CD14-positive monocyte (primary cell): ENCODE data around the gene BTD. TPM values are rescaled to one million over a fixed set of nuclear protein-coding genes. Genes with fewer than 3 reads are reported as not detected.

Experiments used
- DNase-seq, 3 donors: peaks; one replicate each; pipeline ENCODE4 v3.0.0-alpha.2; 2011 to 2022
- H2AFZ ChIP-seq: 2 replicates; pipeline ENCODE4 v1.6.0; 2012; ENCODE audit warnings: mild to moderate bottlenecking, low read depth, low read length, inconsistent platforms; ENCODE audit not compliant: insufficient read depth, poor library complexity, severe bottlenecking
- H3K27ac ChIP-seq, 2 donors: 1 replicate in 1 of 2; 2 replicates in 1 of 2; pipeline ENCODE4 v1.5.1; 2012 to 2013; ENCODE audit warnings: low read length in 2 of 2, control low read depth in 1 of 2, inconsistent platforms in 1 of 2, low read depth in 1 of 2, mild to moderate bottlenecking in 1 of 2
- H3K27me3 ChIP-seq, 2 donors: one replicate each; pipeline versions ENCODE4 v1.6.0 to v1.6.1; 2011 to 2013; ENCODE audit warnings: low read length in 2 of 2; ENCODE audit not compliant: control insufficient read depth in 2 of 2, insufficient read depth in 2 of 2
- H3K36me3 ChIP-seq, 2 donors: replicated peaks in 1 of 2; 1 replicate in 1 of 2; 2 replicates in 1 of 2; pipeline versions ENCODE4 v1.5.1 to v1.6.1; 2012 to 2013; ENCODE audit warnings: low read length in 2 of 2, control low read depth in 1 of 2, inconsistent platforms in 1 of 2, mild to moderate bottlenecking in 1 of 2; ENCODE audit not compliant: insufficient read depth in 2 of 2, control insufficient read depth in 1 of 2
- H3K4me1 ChIP-seq, 2 donors: 1 replicate in 1 of 2; 2 replicates in 1 of 2; pipeline versions ENCODE4 v1.5.1 to v1.6.1; 2012 to 2013; ENCODE audit warnings: low read length in 2 of 2, control low read depth in 1 of 2, inconsistent platforms in 1 of 2, mild to moderate bottlenecking in 1 of 2, moderate library complexity in 1 of 2; ENCODE audit not compliant: insufficient read depth in 2 of 2, control insufficient read depth in 1 of 2
- H3K4me2 ChIP-seq: replicated peaks from 2 replicates; pipeline ENCODE3; 2012; ENCODE audit warnings: low read length, moderate library complexity, mild to moderate bottlenecking; ENCODE audit not compliant: poor library complexity, severe bottlenecking; ENCODE audit errors: extremely low read depth
- H3K4me3 ChIP-seq, 3 experiments: fragments of 200-600 bp in 1 of 3; sonication (generic) in 1 of 3; replicated peaks in 1 of 3; 1 replicate in 2 of 3; 2 replicates in 1 of 3; pipeline ENCODE4 v1.5.1; 2011 to 2013; ENCODE audit warnings: low read length in 3 of 3, mild to moderate bottlenecking in 3 of 3, control low read depth in 2 of 3, low read depth in 2 of 3, inconsistent platforms in 1 of 3, moderate library complexity in 1 of 3
- H3K79me2 ChIP-seq: 2 replicates; pipeline ENCODE4 v1.6.0; 2012; ENCODE audit warnings: mild to moderate bottlenecking, control low read depth, inconsistent platforms, low read length, moderate library complexity; ENCODE audit not compliant: insufficient read depth
- H3K9ac ChIP-seq: 2 replicates; pipeline ENCODE4 v1.6.0; 2017; ENCODE audit warnings: low read length, mild to moderate bottlenecking; ENCODE audit not compliant: insufficient read depth, poor library complexity, severe bottlenecking
- H3K9me3 ChIP-seq, 2 donors: replicated peaks in 1 of 2; 1 replicate in 1 of 2; 2 replicates in 1 of 2; pipeline versions ENCODE4 v1.5.1 to v1.6.1; 2012 to 2013; ENCODE audit warnings: low read length in 2 of 2, control low read depth in 1 of 2; ENCODE audit not compliant: control insufficient read depth in 1 of 2, insufficient read depth in 1 of 2
- H4K20me1 ChIP-seq: 2 replicates; pipeline ENCODE4 v1.6.0; 2012; ENCODE audit warnings: mild to moderate bottlenecking, low read length, control low read depth, moderate library complexity; ENCODE audit not compliant: insufficient read depth
- H3K27ac Mint-ChIP-seq, 7 donors: one replicate each; pipeline ENCODE4 v1.8.0; 2020; ENCODE audit warnings: mild to moderate bottlenecking in 7 of 7, mixed read lengths in 7 of 7, moderate library complexity in 6 of 7, inconsistent platforms in 2 of 7
- H3K27me3 Mint-ChIP-seq, 3 donors: one replicate each; pipeline ENCODE4 v1.8.0; 2021 to 2022; ENCODE audit warnings: low read depth in 3 of 3, mild to moderate bottlenecking in 3 of 3, mixed read lengths in 3 of 3, moderate library complexity in 3 of 3, inconsistent platforms in 1 of 3
- H3K36me3 Mint-ChIP-seq, 2 donors: one replicate each; pipeline ENCODE4 v1.8.0; 2020; ENCODE audit warnings: mixed read lengths in 2 of 2, inconsistent platforms in 1 of 2, mild to moderate bottlenecking in 1 of 2
- H3K4me1 Mint-ChIP-seq: one replicate; pipeline ENCODE4 v1.8.0; 2020; ENCODE audit warnings: mild to moderate bottlenecking, mixed read lengths
- H3K4me3 Mint-ChIP-seq, 2 donors: one replicate each; pipeline ENCODE4 v1.8.0; 2020; ENCODE audit warnings: mild to moderate bottlenecking in 2 of 2, mixed read lengths in 2 of 2, moderate library complexity in 1 of 2
- H3K9me3 Mint-ChIP-seq, 7 donors: one replicate each; pipeline ENCODE4 v1.8.0; 2020 to 2022; ENCODE audit warnings: mixed read lengths in 7 of 7, mild to moderate bottlenecking in 6 of 7, moderate library complexity in 6 of 7, inconsistent platforms in 2 of 7
- CTCF ChIP-seq: fragments of 200-600 bp; IDR thresholded peaks from one replicate; pipeline ENCODE4 v1.8.0; 2022; ENCODE audit warnings: antibody characterized with exemption, mild to moderate bottlenecking
- WGBS: methylation state at CpG from one replicate; pipeline ENCODE4 v1.1.5; 2013; ENCODE audit warnings: missing lambda C conversion rate; ENCODE audit not compliant: insufficient coverage; 5-methylcytosine and 5-hydroxymethylcytosine counted together
- intact Hi-C, 2 donors: fragments of 100-400 bp; cut with micrococcal nuclease; formaldehyde crosslinking; loops; one replicate each; pipeline versions ENCODE4 v1.15.0 to v1.15.1; 2023
- polyA plus RNA-seq, 3 donors: library from polyadenylated mRNA; depleted of rRNA in 1 of 3; unstranded in 2 of 3; stranded (reverse) in 1 of 3; fragments of 300-500 nt in 2 of 3; fragments of >200 nt in 1 of 3; fragmentation: Illumina TruSeq in 2 of 3; gene quantifications; 1 replicate in 2 of 3; 2 replicates in 1 of 3; pipeline ENCODE4 v1.2.3, GENCODE V29; 2012 to 2021

The BTD gene
- polyA plus RNA-seq, 3 donors = 13.2 to 24.0 (median 19.3) TPM

DNA sequence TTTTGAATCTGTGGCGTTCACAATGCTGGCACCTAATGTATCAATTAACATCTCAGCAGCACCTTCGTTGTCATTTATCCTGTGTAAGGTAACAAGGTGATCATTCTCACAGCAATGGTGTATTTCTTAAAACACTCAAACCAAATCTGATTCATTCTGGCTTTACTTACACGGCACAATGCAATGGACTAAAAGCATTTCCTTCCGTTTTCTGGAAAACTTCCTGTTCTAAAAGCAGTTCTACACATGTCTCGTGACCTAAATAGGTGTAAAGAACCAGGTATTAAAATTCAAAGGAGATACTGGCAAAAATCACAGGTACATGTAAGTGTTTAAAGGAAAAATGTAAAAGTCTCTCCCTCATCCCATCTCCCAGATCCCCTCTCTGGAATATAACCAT lies 77.8 kb downstream of the BTD start:
- H3K4me3 ChIP-seq = no peak overlapping the region

GRCh38 chr3:15681668-15682067 lies 80.1 kb downstream of the BTD start:
- Histone ChIP-seq H4K20me1 (no peaks in the 10 kb centered on the region), H3K4me3 (no peak overlapping the region), H3K79me2 (no peaks in the 10 kb centered on the region), H3K27ac (peak overlapping the region in 1 of 2 donors; percentile 57), H3K9ac (no peak overlapping the region), H3K4me1 (peaks cover 36 to 45% of the 10 kb centered on the region in 2 donors), H3K4me2 (no peak overlapping the region), H3K36me3 (no peaks in the 10 kb centered on the region), H3K9me3 (no peaks in the 10 kb centered on the region), H2AFZ (no peak overlapping the region), H3K27me3 (no peaks in the 10 kb centered on the region)
- WGBS = no CpG with 5 or more reads among the region's 2 CpGs
- DNase-seq = peak; percentile 67 to 85 (median 70)
- intact Hi-C loops = loop anchor here in 1 of 2 donors (10.0 kb wide), 2 partner anchors 47 to 123 kb away; no protein-coding TSS in a partner anchor
- Mint-ChIP-seq H3K36me3 (peaks cover 5 to 9% of the 10 kb centered on the region in 2 donors), H3K9me3 (peaks cover 0 to 2% (median 0%) of the 10 kb centered on the region in 7 donors), H3K27me3 (no peaks in the 10 kb centered on the region), H3K4me3 (no peak overlapping the region), H3K27ac (peak overlapping the region in 6 of 7 donors; percentile 65 to 83 (median 77)), H3K4me1 (peaks cover 41% of the 10 kb centered on the region)
- no peak for TF ChIP-seq CTCF

More for the DNA sequence above, 77.8 kb downstream of the BTD start:
- H3K36me3 Mint-ChIP-seq = peaks cover 7 to 10% of the 10 kb centered on the region in 2 donors
- peak overlapping the region in 1 of 2 donors; percentile 6 for H3K27ac ChIP-seq
- no peaks in the 10 kb centered on the region for H3K9me3 ChIP-seq
- no peak overlapping the region for H2AFZ ChIP-seq
- intact Hi-C loops = no loop called here
- H4K20me1 ChIP-seq = no peaks in the 10 kb centered on the region
- H3K9ac ChIP-seq = no peak overlapping the region
- WGBS = no CpG with 5 or more reads among the region's 5 CpGs
- H3K36me3 ChIP-seq = no peaks in the 10 kb centered on the region
- peak in 2 of 3 donors; percentile 15 to 21 for DNase-seq
- no peak overlapping the region for H3K4me2 ChIP-seq
- H3K9me3 Mint-ChIP-seq = peaks cover 0 to 2% (median 0%) of the 10 kb centered on the region in 7 donors
- H3K27me3 Mint-ChIP-seq = no peaks in the 10 kb centered on the region
- H3K27me3 ChIP-seq = no peaks in the 10 kb centered on the region
- TF ChIP-seq CTCF = no peak
- peaks cover 28 to 33% of the 10 kb centered on the region in 2 donors for H3K4me1 ChIP-seq
- no peak overlapping the region for H3K4me3 Mint-ChIP-seq
- H3K4me1 Mint-ChIP-seq = peaks cover 33% of the 10 kb centered on the region
- H3K27ac Mint-ChIP-seq = peak overlapping the region in 3 of 7 donors; percentile 31 to 60 (median 35)
- H3K79me2 ChIP-seq = no peaks in the 10 kb centered on the region
